ENCODE results near the gene PRDX3. TPM values are rescaled to one million over a fixed set of nuclear protein-coding genes. Genes with fewer than 3 reads are reported as not detected.

Gene PRDX3
- total and polyA plus RNA-seq, 2 of the 4 experiments (the other 2 are of a cell fraction), result 169 to 187 TPM

DNA sequence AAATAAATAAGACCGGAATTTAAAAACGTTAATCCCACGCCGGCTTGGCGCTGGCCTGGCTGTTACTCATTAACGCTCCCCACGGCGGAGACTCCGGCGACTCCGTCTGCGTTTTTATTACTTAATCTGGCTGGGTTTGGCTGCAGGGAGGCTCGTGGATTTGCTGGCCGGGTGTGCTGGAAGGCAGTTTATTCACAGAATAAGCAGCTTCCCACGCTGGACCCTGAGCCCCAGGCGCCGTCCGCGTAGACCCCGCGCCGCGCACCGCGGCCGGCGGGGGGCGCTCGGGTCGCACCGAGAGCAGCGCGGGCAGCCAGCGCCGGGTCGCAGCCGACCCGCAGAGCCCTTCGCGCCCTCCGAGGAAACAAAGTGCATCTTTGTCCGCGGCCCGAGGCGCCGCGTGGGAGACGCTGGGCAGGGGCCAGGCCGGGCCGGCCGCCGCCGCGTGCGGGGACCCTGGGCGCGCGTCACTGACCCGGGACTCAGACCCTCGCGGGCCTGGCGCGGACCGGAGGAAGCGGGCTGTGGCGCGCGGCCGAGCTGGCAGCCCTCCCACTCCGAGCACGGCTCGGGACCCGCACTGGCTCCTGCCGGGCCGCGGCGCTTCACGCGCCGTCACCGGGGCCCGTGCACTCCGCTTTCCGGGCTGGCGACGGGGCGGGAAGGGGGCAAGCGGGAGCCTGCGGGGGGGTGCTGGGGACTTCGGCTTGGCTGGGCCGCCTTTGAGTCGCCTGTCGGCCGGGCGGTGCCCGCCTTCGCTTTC lies 28.2 kb upstream of the PRDX3 start (continued):
- TF ChIP-seq, protein P1, sequence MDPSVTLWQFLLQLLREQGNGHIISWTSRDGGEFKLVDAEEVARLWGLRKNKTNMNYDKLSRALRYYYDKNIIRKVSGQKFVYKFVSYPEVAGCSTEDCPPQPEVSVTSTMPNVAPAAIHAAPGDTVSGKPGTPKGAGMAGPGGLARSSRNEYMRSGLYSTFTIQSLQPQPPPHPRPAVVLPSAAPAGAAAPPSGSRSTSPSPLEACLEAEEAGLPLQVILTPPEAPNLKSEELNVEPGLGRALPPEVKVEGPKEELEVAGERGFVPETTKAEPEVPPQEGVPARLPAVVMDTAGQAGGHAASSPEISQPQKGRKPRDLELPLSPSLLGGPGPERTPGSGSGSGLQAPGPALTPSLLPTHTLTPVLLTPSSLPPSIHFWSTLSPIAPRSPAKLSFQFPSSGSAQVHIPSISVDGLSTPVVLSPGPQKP (IDR thresholded peaks at IDR 0.05; ENCODE audit: borderline replicate concordance, low read depth, low read length), result no peak
- peak; percentile 79 for TF ChIP-seq SMC3 (IDR thresholded peaks at IDR 0.05; ENCODE audit: low read depth, low read length)
